HG03196 (cell line): Measurements from ENCODE around the gene IGSF6.
"Not testable (repeated sequence)": the region's sequence is repeated elsewhere in the genome, so short reads cannot be mapped to it uniquely, and the experiment has no call there.

Experiments
- ATAC-seq: cut with Tn5 transposase; IDR thresholded peaks from one replicate; pipeline ENCODE4 v1.9.1; 2021; ENCODE audit not compliant: unreplicated experiment

IGSF6 gene

GRCh38 chr16:21630866-21631265 lies 21.5 kb downstream of the IGSF6 start:
- ATAC-seq: not testable (repeated sequence)

GRCh38 chr16:21629616-21630539 lies 22.5 kb downstream of the IGSF6 start:
- ATAC-seq: not testable (repeated sequence)

- no peak for ATAC-seq
Measured at GRCh38 chr16:21628772-21629171, 23.6 kb downstream of the IGSF6 start.

GRCh38 chr16:21628121-21628726 lies 24.2 kb downstream of the IGSF6 start:
- no peak for ATAC-seq

- no peak for ATAC-seq
Measured at GRCh38 chr16:21626659-21627277, 25.6 kb downstream of the IGSF6 start.

GRCh38 chr16:21625026-21625425 lies 27.4 kb downstream of the IGSF6 start:
- no peak for ATAC-seq

GRCh38 chr16:21622545-21622944 lies 29.9 kb downstream of the IGSF6 start:
- ATAC-seq: no peak

- ATAC-seq: no peak
Measured at GRCh38 chr16:21620592-21620991, 31.8 kb downstream of the IGSF6 start.

GRCh38 chr16:21619765-21620425 lies 32.5 kb downstream of the IGSF6 start:
- ATAC-seq: no peak

- ATAC-seq: no peak
Measured at GRCh38 chr16:21618281-21618680, 34.1 kb downstream of the IGSF6 start.

GRCh38 chr16:21617607-21618006 lies 34.8 kb downstream of the IGSF6 start:
- ATAC-seq: no peak

GRCh38 chr16:21614896-21615295 lies 37.5 kb downstream of the IGSF6 start:
- no peak for ATAC-seq

- ATAC-seq: no peak
Measured at GRCh38 chr16:21613781-21614180, 38.6 kb downstream of the IGSF6 start.

GRCh38 chr16:21613361-21613760 lies 39.0 kb downstream of the IGSF6 start:
- ATAC-seq: no peak

- ATAC-seq: no peak
Measured at GRCh38 chr16:21611556-21612384, 40.6 kb downstream of the IGSF6 start.

- ATAC-seq: no peak
Measured at GRCh38 chr16:21611198-21611555, 41.2 kb downstream of the IGSF6 start.

- no peak for ATAC-seq
Measured at GRCh38 chr16:21610766-21611165, 41.6 kb downstream of the IGSF6 start.

GRCh38 chr16:21610006-21610544 lies 42.3 kb downstream of the IGSF6 start:
- ATAC-seq: no peak

- no peak for ATAC-seq
Measured at GRCh38 chr16:21608639-21609328, 43.6 kb downstream of the IGSF6 start.

- not testable (repeated sequence) for ATAC-seq
Measured at GRCh38 chr16:21605848-21606247, 46.6 kb downstream of the IGSF6 start.
